ENCODE results near the gene CNTN3.

GRCh38 chr3:74631351-74632140 lies 17.1 kb upstream of the CNTN3 start:
- TF ChIP-seq POLR2AphosphoS5 (IDR thresholded peaks at IDR 0.05; ENCODE audit: low read depth, low read length) (no peak), POLR2A (IDR thresholded peaks at IDR 0.05; ENCODE audit: low read depth, low read length) (no peak), PAX5 (IDR thresholded peaks at IDR 0.05; ENCODE audit: insufficient read depth, low read length, severe bottlenecking) (no peak), POU2F2 (IDR thresholded peaks at IDR 0.05; ENCODE audit: low read depth, low read length) (no peak)

All from GM12891 (cell line).